Hepatocyte (in vitro differentiated cells): Measurements from ENCODE around the gene IFI35. TPM values are rescaled to one million over a fixed set of nuclear protein-coding genes. Genes with fewer than 3 reads are reported as not detected.
A peak's percentile ranks its signal among the peaks of the same experiment; 100 is the strongest.

Source experiments
- DNase-seq: peaks from one replicate; pipeline ENCODE4 v3.0.0-alpha.2; 2016; ENCODE audit warnings: low spot score
- H2AFZ ChIP-seq: fragments of 200-600 bp; sonication (generic); 2 replicates; pipeline ENCODE4 v1.6.0; 2016; ENCODE audit warnings: antibody characterized with exemption, mild to moderate bottlenecking
- H3K27ac ChIP-seq: fragments of 200-600 bp; sonication (generic); 2 replicates; pipeline ENCODE4 v1.5.1; 2016; ENCODE audit warnings: mild to moderate bottlenecking
- H3K27me3 ChIP-seq: fragments of 200-600 bp; sonication (generic); 2 replicates; pipeline ENCODE4 v1.6.1; 2016
- H3K36me3 ChIP-seq: fragments of 200-600 bp; sonication (generic); replicated peaks from 2 replicates; pipeline ENCODE4 v1.5.1; 2016; ENCODE audit warnings: low read depth; ENCODE audit not compliant: insufficient read depth
- H3K4me1 ChIP-seq: fragments of 200-600 bp; sonication (generic); 2 replicates; pipeline ENCODE4 v1.5.1; 2016; ENCODE audit warnings: mild to moderate bottlenecking, moderate library complexity; ENCODE audit not compliant: insufficient read depth
- H3K4me2 ChIP-seq: fragments of 200-600 bp; sonication (generic); 2 replicates; pipeline ENCODE4 v1.6.0; 2016
- H3K4me3 ChIP-seq: fragments of 200-600 bp; sonication (generic); 2 replicates; pipeline ENCODE4 v1.5.1; 2016; ENCODE audit warnings: mild to moderate bottlenecking
- H3K79me2 ChIP-seq: fragments of 200-600 bp; sonication (generic); 2 replicates; pipeline ENCODE4 v1.6.0; 2017; ENCODE audit warnings: mild to moderate bottlenecking
- H3K9me2 ChIP-seq: fragments of 200-600 bp; sonication (generic); replicated peaks from 2 replicates; pipeline ENCODE4 v1.6.0; 2017; ENCODE audit warnings: mild to moderate bottlenecking; ENCODE audit not compliant: insufficient read depth
- H3K9me3 ChIP-seq: fragments of 200-600 bp; sonication (generic); 2 replicates; pipeline ENCODE4 v1.5.1; 2016; ENCODE audit warnings: low read depth, mild to moderate bottlenecking
- H4K20me1 ChIP-seq: fragments of 200-600 bp; sonication (generic); 2 replicates; pipeline ENCODE4 v1.6.0; 2016; ENCODE audit warnings: mild to moderate bottlenecking; ENCODE audit not compliant: insufficient read depth, poor library complexity, severe bottlenecking
- EZH2 ChIP-seq: fragments of 200-600 bp; sonication (generic); IDR thresholded peaks from 2 replicates; pipeline ENCODE4 v1.6.1; 2016; ENCODE audit warnings: antibody characterized with exemption, mild to moderate bottlenecking, borderline replicate concordance
- EZH2phosphoT487 ChIP-seq: fragments of 200-600 bp; sonication (generic); IDR thresholded peaks from one replicate; pipeline ENCODE4 v1.6.1; 2018; ENCODE audit warnings: antibody characterized with exemption, mild to moderate bottlenecking, low read depth, moderate library complexity; ENCODE audit not compliant: unreplicated experiment, severe bottlenecking
- WGBS: methylation state at CpG from one replicate; pipeline ENCODE4 v1.1.6; 2016; ENCODE audit warnings: low lambda C conversion rate; ENCODE audit errors: missing lambda C conversion rate; 5-methylcytosine and 5-hydroxymethylcytosine counted together
- polyA plus RNA-seq: library from polyadenylated mRNA; unstranded; fragments of >200 nt; fragmentation: Nextera tagmentation; extraction: Ambion mirVana; gene quantifications from 2 replicates; pipeline ENCODE4 v1.2.1, GENCODE V29; 2016
- total RNA-seq: library from RNA; depleted of rRNA; stranded (reverse); fragments of >200 nt; gene quantifications from 2 replicates; pipeline ENCODE4 v1.2.3, GENCODE V29; 2014
- TF ChIP-seq, protein P1 (sequence below): fragments of 200-600 bp; sonication (generic); IDR thresholded peaks from 2 replicates; pipeline ENCODE4 v1.5.1; 2016; ENCODE audit warnings: antibody characterized with exemption, mild to moderate bottlenecking; ENCODE audit not compliant: poor library complexity

IFI35 gene
- total and polyA plus RNA-seq, 2 experiments from 2014 or later = 18.4 to 27.5 TPM

GRCh38 chr17:43021741-43022512, 15.3 kb downstream of the IFI35 start, which contains the start of gene VAT1:
Gene VAT1 (minus strand): TSS chr17:43022385. CDS start chr17:43022322, 63 bp downstream.
- H3K4me2 ChIP-seq = peak within 1 kb of the TSS; percentile 88
- no peak for TF ChIP-seq EZH2phosphoT487
- no peak for TF ChIP-seq EZH2
- TF ChIP-seq, protein P1, sequence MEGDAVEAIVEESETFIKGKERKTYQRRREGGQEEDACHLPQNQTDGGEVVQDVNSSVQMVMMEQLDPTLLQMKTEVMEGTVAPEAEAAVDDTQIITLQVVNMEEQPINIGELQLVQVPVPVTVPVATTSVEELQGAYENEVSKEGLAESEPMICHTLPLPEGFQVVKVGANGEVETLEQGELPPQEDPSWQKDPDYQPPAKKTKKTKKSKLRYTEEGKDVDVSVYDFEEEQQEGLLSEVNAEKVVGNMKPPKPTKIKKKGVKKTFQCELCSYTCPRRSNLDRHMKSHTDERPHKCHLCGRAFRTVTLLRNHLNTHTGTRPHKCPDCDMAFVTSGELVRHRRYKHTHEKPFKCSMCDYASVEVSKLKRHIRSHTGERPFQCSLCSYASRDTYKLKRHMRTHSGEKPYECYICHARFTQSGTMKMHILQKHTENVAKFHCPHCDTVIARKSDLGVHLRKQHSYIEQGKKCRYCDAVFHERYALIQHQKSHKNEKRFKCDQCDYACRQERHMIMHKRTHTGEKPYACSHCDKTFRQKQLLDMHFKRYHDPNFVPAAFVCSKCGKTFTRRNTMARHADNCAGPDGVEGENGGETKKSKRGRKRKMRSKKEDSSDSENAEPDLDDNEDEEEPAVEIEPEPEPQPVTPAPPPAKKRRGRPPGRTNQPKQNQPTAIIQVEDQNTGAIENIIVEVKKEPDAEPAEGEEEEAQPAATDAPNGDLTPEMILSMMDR = peak; percentile 7
- peaks cover 44% of the 10 kb centered on the region for H3K79me2 ChIP-seq
- H3K9me2 ChIP-seq = no peaks in the 10 kb centered on the region
- peaks cover 24% of the 10 kb centered on the region for H3K4me1 ChIP-seq
- DNase-seq = peak; percentile 93
- peak within 1 kb of the TSS; percentile 90 for H2AFZ ChIP-seq
- H3K36me3 ChIP-seq = no peaks in the 10 kb centered on the region
- peak within 1 kb of the TSS; percentile 99 for H3K4me3 ChIP-seq
- H3K27ac ChIP-seq = peak within 1 kb of the TSS; percentile 99
- under 1% methylated on average over 57 of the region's 80 CpGs for WGBS
- no peaks in the 10 kb centered on the region for H3K27me3 ChIP-seq
- H3K9me3 ChIP-seq = no peaks in the 10 kb centered on the region
- peaks cover 15% of the 10 kb centered on the region for H4K20me1 ChIP-seq

GRCh38 chr17:43024407-43025289, 18.1 kb downstream of the IFI35 start, which contains the start of gene RND2:
Gene RND2 (plus strand): TSS chr17:43025231. CDS start chr17:43025348, 117 bp downstream.
- WGBS = under 1% methylated on average over 39 of the region's 61 CpGs
- Histone ChIP-seq H3K9me2 (no peaks in the 10 kb centered on the region), H3K4me1 (peaks cover 11% of the 10 kb centered on the region), H2AFZ (peak within 1 kb of the TSS; percentile 79), H3K4me2 (peak within 1 kb of the TSS; percentile 92), H3K36me3 (no peaks in the 10 kb centered on the region), H3K27ac (peak within 1 kb of the TSS; percentile 71), H3K9me3 (no peaks in the 10 kb centered on the region), H3K4me3 (peak within 1 kb of the TSS; percentile 46), H3K27me3 (no peaks in the 10 kb centered on the region), H4K20me1 (no peaks in the 10 kb centered on the region), H3K79me2 (peaks cover 23% of the 10 kb centered on the region)
- DNase-seq = peak; percentile 95
- TF ChIP-seq, protein P1 = peak; percentile 86
- TF ChIP-seq EZH2phosphoT487 = no peak
- TF ChIP-seq EZH2 = no peak

DNA sequence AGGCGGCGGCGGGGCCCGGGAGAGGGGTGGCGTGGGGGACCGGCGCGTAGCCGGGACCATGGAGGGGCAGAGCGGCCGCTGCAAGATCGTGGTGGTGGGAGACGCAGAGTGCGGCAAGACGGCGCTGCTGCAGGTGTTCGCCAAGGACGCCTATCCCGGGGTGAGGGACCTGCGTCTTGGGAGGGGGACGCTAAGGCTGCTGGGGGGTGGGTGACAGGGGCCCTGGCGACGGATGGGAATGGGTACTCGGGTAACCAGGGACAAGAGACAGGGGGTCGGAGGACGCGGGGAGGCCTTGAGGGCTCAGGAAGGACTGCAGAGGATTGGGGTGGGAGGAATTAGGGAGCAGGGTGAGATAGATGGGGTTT, 18.7 kb downstream of the IFI35 start:
- Histone ChIP-seq H2AFZ (peak overlapping the region; percentile 74), H3K9me3 (no peaks in the 10 kb centered on the region), H3K9me2 (no peaks in the 10 kb centered on the region), H3K4me3 (peak overlapping the region; percentile 23), H3K79me2 (peaks cover 17% of the 10 kb centered on the region), H3K27ac (no peak overlapping the region), H3K4me1 (peaks cover 5% of the 10 kb centered on the region), H3K36me3 (no peaks in the 10 kb centered on the region), H3K27me3 (no peaks in the 10 kb centered on the region), H3K4me2 (peak overlapping the region; percentile 92), H4K20me1 (no peaks in the 10 kb centered on the region)
- DNase-seq = no peak
- 3% methylated on average over 8 of the region's 27 CpGs for WGBS
- no peak for TF ChIP-seq EZH2
- TF ChIP-seq EZH2phosphoT487 = no peak
- TF ChIP-seq, protein P1 = no peak
